Chondrocyte (in vitro differentiated cells): ENCODE measurements around the gene EPHB2. TPM values are rescaled to one million over a fixed set of nuclear protein-coding genes. Genes with fewer than 3 reads are reported as not detected.

Source experiments
- DNase-seq: peaks from one replicate; pipeline ENCODE4 v3.0.0; 2021; ENCODE audit warnings: mixed read lengths, low spot score
- H3K27ac Mint-ChIP-seq: one replicate; pipeline ENCODE4 v1.8.0; 2021; ENCODE audit warnings: mild to moderate bottlenecking, moderate library complexity, mixed read lengths; ENCODE audit not compliant: unreplicated experiment
- H3K27me3 Mint-ChIP-seq: 2 replicates; pipeline ENCODE4 v1.8.0; 2021; ENCODE audit warnings: low read depth, mixed read lengths
- H3K36me3 Mint-ChIP-seq: 2 replicates; pipeline ENCODE4 v1.8.0; 2021; ENCODE audit warnings: low read depth, mixed read lengths
- H3K4me1 Mint-ChIP-seq: 2 replicates; pipeline ENCODE4 v1.8.0; 2021; ENCODE audit warnings: low read depth, mild to moderate bottlenecking, mixed read lengths
- H3K4me3 Mint-ChIP-seq: one replicate; pipeline ENCODE4 v1.8.0; 2021; ENCODE audit warnings: mild to moderate bottlenecking, moderate library complexity, mixed read lengths; ENCODE audit not compliant: unreplicated experiment
- H3K9me3 Mint-ChIP-seq: 2 replicates; pipeline ENCODE4 v1.8.0; 2021; ENCODE audit warnings: low read depth, mixed read lengths
- total RNA-seq: library from RNA; stranded (reverse); gene quantifications from 3 replicates; pipeline ENCODE4 v1.2.1, GENCODE V29; 2021
- TF ChIP-seq, protein P1 (sequence below): fragments of 200-600 bp; sonication (generic); IDR thresholded peaks from 2 replicates; pipeline ENCODE4 v1.5.0; 2021; ENCODE audit warnings: antibody characterized with exemption, mild to moderate bottlenecking, moderate library complexity

EPHB2 gene
- total RNA-seq, 1 donor from 2014 or later: 44.6 TPM

DNA sequence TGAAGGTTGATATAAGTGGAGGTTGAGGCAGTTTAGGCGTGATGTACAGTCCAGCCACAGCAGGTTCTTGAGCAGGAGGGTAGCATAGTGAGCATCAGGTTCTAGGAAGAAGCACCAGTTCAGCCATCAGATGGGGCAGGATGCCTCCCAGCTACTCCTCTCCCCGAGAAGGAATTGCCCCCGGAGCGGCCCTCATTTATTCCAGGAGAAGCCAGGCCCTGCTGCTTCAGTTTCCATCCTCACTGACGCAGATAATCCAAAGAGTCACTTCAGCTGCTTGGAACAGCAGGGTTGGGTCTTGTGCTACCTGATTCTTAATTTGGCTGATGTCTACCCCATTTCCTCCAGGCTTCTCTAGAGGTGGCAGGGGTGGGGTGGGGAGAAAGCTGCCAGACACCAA, 207.3 kb downstream of the EPHB2 start:
- Mint-ChIP-seq H3K9me3 (peaks cover 6% of the 10 kb centered on the region), H3K36me3 (peaks cover 14% of the 10 kb centered on the region), H3K4me3 (no peak overlapping the region), H3K27ac (no peak overlapping the region), H3K27me3 (no peaks in the 10 kb centered on the region), H3K4me1 (peaks cover 31% of the 10 kb centered on the region)
- TF ChIP-seq, protein P1, sequence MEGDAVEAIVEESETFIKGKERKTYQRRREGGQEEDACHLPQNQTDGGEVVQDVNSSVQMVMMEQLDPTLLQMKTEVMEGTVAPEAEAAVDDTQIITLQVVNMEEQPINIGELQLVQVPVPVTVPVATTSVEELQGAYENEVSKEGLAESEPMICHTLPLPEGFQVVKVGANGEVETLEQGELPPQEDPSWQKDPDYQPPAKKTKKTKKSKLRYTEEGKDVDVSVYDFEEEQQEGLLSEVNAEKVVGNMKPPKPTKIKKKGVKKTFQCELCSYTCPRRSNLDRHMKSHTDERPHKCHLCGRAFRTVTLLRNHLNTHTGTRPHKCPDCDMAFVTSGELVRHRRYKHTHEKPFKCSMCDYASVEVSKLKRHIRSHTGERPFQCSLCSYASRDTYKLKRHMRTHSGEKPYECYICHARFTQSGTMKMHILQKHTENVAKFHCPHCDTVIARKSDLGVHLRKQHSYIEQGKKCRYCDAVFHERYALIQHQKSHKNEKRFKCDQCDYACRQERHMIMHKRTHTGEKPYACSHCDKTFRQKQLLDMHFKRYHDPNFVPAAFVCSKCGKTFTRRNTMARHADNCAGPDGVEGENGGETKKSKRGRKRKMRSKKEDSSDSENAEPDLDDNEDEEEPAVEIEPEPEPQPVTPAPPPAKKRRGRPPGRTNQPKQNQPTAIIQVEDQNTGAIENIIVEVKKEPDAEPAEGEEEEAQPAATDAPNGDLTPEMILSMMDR: no peak
- peak; percentile 30 for DNase-seq

DNA sequence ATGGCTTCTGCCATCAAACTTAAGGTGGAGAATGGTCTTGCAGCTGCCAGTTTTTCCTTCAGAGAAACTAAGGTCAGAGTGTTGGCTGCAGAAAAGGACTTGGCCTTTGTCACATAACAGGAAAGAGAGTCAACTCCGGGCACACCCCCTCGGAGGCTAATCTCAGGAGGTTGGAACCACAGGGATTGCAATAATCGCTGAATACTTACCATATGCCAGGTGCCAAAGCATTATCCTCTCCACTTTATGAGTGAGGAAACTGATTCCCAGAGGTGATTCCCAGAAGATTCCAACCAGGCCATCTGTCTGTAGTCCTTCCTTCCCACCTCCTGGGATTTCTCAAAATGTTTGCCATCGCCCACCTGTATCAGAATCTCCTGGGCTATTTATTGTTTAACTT, 208.0 kb downstream of the EPHB2 start:
- Mint-ChIP-seq H3K27ac (no peak overlapping the region), H3K9me3 (peaks cover 8% of the 10 kb centered on the region), H3K4me3 (no peak overlapping the region), H3K4me1 (peaks cover 30% of the 10 kb centered on the region), H3K36me3 (peaks cover 10% of the 10 kb centered on the region), H3K27me3 (no peaks in the 10 kb centered on the region)
- DNase-seq: no peak
- TF ChIP-seq, protein P1: no peak

DNA sequence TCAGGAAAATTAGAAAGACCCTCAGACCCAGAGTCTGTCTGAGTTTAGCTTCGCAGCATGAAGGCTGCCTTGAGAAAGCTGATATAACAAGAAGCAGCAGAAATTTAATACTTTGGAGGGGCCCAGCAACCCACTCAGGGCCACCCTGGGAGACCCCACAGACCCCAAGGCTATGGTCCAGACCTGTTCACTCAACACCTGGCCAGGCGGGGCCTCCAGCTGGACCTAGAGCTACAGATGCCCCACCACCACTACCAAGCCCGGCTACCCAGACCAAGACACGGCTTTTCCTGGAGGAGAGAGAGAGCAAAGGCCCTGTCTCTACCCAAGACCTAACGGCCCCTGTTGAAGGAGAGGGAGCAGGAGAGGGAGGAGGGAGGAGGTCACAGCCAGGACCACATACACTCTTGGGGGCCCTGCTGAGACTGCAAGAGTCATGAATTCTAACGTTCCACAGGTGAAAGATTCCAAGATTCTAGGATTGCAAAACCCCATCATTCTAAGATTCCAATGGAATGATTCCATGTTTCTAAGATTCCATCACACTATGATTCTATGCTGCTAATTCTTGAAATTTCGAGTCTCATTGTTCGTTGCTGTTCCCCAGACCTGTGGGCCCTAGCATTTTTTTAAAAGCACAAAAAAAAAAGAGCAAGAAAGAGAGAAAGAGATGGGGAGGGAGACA, 208.8 kb downstream of the EPHB2 start:
- peaks cover 8% of the 10 kb centered on the region for H3K9me3 Mint-ChIP-seq
- no peaks in the 10 kb centered on the region for H3K27me3 Mint-ChIP-seq
- TF ChIP-seq, protein P1: no peak
- H3K27ac Mint-ChIP-seq: no peak overlapping the region
- peaks cover 28% of the 10 kb centered on the region for H3K4me1 Mint-ChIP-seq
- DNase-seq: peak; percentile 75
- peaks cover 6% of the 10 kb centered on the region for H3K36me3 Mint-ChIP-seq
- no peak overlapping the region for H3K4me3 Mint-ChIP-seq

DNA sequence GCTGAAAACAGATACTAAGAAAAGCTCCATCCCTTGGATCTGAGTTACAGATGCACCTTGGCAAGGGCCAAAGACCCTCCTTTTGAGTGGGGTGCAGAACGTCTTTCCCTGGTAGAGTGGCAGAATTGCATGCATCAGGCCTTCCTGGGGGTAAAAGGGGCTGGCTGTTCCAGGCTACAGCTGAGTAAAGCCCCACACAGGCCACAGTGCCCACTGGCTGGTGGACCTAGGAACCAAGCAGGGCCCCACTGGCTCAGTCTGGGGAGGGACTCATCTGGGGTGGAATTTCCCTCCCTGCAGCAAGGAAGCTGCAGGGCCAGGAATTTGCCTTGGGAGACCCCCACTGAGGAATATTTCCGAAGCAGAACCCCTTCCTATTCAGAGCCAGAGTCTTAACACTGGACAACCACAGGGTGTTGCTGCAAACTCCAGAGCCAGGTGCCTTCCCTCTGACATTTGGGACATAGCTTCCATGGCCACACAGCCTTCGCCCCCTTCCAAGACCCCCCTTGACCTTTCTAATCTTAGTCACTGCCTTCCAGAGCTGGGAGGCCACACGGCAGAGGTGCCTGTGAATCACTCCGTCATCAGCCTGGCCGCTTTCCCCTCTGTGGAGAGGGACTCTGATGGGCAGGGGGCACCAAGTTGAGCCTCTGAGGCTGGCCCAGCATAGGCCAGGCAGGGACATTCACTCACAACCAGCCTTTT, 209.5 kb downstream of the EPHB2 start:
- H3K36me3 Mint-ChIP-seq: peaks cover 2% of the 10 kb centered on the region
- TF ChIP-seq, protein P1: no peak
- peak; percentile 69 for DNase-seq
- no peak overlapping the region for H3K27ac Mint-ChIP-seq
- peaks cover 28% of the 10 kb centered on the region for H3K4me1 Mint-ChIP-seq
- H3K4me3 Mint-ChIP-seq: no peak overlapping the region
- peaks cover 8% of the 10 kb centered on the region for H3K9me3 Mint-ChIP-seq
- H3K27me3 Mint-ChIP-seq: peaks cover 2% of the 10 kb centered on the region

DNA sequence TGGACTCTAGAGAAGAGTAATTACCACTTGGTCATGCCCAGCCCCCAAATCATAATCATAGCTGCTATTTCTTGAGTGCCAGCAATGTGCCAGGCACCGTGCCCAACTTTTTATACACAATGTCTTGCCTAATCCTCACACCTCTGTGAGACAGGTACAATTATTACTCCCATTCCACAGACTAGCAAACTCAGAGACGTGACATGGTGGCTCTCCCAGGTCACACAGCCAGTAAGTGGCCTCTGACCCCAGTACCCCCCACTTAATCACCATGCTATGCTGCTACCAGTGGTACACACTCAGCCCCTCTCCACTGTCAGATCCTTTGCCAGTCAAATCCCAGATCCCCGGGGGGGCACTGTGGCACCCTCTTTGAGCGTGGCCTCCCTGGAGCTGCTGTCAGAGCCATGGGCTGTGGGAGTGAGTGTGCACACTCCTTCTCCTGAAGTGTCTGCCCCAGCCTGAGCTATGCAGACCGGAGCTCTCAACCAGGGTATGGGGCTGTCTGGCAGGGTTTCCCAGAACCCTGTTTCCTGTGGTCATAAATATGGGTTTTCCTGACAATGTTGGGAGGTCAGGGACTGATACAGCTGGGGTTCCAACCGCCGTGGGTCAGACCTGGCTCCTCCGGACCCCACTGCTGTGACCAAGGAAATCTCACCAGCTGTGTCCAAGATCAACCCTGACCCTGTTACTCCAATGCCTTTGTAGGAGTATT, 210.3 kb downstream of the EPHB2 start:
- DNase-seq: peak; percentile 54
- peaks cover 28% of the 10 kb centered on the region for H3K4me1 Mint-ChIP-seq
- peaks cover 8% of the 10 kb centered on the region for H3K9me3 Mint-ChIP-seq
- H3K27ac Mint-ChIP-seq: peak overlapping the region; percentile 50
- no peak overlapping the region for H3K4me3 Mint-ChIP-seq
- peaks cover 4% of the 10 kb centered on the region for H3K27me3 Mint-ChIP-seq
- TF ChIP-seq, protein P1: no peak
- no peaks in the 10 kb centered on the region for H3K36me3 Mint-ChIP-seq
